Measurements from ENCODE around the gene ARID5B.

DNA sequence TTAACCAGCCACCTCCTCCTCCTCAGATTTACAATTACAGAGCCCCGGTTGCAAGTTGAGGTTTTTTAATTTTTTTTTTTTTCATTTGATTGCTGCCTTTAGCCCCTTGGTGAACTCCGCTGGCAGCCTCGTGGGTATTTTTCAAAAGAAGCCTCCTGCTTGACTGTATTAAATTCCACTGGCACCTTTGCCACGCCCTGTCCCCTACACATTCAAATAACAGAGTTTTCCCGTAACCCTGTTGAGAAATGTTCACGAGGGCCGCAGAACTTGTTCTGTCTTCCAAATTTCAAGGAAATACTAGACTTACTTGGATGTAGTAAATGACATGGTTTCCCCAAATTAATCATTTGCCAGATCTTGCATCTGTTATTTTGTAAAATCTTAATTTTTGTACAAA lies 167.0 kb downstream of the ARID5B start:
- TF ChIP-seq, protein P1, sequence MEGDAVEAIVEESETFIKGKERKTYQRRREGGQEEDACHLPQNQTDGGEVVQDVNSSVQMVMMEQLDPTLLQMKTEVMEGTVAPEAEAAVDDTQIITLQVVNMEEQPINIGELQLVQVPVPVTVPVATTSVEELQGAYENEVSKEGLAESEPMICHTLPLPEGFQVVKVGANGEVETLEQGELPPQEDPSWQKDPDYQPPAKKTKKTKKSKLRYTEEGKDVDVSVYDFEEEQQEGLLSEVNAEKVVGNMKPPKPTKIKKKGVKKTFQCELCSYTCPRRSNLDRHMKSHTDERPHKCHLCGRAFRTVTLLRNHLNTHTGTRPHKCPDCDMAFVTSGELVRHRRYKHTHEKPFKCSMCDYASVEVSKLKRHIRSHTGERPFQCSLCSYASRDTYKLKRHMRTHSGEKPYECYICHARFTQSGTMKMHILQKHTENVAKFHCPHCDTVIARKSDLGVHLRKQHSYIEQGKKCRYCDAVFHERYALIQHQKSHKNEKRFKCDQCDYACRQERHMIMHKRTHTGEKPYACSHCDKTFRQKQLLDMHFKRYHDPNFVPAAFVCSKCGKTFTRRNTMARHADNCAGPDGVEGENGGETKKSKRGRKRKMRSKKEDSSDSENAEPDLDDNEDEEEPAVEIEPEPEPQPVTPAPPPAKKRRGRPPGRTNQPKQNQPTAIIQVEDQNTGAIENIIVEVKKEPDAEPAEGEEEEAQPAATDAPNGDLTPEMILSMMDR (IDR thresholded peaks at IDR 0.05; ENCODE audit: extremely low read depth in 1 of 2, insufficient read depth in 1 of 2, low read depth in 1 of 2, low read length in 2 of 2), result no peak
- TF ChIP-seq POLR2A (IDR thresholded peaks at IDR 0.05; ENCODE audit: low read depth, low read length), result no peak
- TF ChIP-seq POLR2AphosphoS5 (IDR thresholded peaks at IDR 0.05; ENCODE audit: insufficient read depth, low read depth, low read length), result no peak

All from endothelial cell of umbilical vein (primary cell).